GM18861 (cell line): ENCODE data around the gene UBE2J2.

Experiments
- ATAC-seq: cut with Tn5 transposase; IDR thresholded peaks from one replicate; pipeline ENCODE4 v1.9.1; 2021; ENCODE audit not compliant: unreplicated experiment

Gene UBE2J2

DNA sequence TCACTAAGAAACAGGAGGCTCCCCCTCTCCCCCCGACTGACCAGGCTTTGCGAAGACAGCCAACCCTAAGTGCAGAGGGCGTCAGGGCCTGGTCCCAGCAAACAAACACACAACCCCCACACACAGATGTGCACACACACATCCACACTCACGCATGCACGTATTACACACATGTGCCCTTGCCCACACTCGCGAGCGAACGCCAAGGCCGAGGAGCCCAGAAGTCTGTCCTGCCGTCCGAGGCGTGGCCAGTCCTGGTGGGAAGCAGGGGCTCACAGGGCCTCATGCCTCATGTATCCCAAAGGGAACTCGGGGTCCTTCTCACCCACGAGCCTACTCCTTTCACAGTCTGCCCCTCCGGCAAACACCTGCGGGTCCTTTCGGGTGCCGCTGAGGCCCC, 43.9 kb downstream of the UBE2J2 start:
- no peak for ATAC-seq

DNA sequence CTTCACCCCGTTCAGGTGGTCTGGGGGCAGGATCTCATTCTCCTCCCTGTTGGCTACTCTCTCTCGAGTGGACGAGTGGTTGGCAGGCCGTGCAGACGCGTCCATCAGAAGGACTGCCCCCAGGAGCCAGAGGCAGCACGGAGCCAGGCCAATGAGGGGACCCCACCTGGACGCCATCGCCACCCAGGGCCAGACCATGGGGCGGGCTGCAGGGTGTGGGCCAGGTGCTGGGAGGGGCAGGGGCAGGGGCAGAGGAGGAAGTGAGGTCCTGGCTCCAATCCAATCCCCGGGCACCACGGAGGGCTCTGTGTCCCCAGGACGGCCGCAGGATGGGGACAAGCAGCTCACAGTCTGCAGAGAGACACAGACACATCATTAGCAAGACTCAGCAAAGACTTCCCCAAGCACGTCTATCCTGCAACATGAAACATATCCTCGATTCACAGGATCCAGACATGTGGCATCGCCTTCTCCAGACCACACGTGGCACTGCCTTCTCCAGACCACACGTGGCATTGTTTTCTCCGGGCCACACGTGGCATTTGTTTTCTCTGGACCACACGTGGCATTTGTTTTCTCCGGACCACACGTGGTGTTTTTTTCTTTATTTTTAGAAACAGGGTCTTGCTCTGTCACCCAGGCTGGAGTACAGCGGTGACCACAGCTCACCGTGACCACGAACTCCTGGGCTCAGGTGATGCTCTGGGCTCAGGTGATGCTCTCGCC, 44.9 kb downstream of the UBE2J2 start:
- no peak for ATAC-seq

DNA sequence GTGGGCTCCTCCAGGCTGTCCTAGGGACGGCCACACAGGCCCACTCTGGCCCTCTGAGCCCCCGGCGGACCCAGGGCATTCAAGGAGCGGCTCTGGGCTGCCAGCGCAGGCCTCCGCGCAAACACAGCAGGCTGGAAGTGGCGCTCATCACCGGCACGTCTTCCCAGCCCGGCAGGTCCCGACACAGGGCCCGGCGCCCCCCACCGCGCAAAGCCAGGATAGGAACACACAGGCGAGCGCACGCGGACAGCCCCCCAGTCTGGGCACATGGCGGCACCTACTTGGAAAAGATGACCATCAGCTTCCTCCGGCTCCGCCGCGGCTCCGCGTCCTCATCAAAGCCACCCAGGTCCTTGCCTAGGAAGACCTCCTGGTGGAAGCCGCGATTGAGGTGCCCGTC, 45.5 kb downstream of the UBE2J2 start:
- ATAC-seq: no peak

DNA sequence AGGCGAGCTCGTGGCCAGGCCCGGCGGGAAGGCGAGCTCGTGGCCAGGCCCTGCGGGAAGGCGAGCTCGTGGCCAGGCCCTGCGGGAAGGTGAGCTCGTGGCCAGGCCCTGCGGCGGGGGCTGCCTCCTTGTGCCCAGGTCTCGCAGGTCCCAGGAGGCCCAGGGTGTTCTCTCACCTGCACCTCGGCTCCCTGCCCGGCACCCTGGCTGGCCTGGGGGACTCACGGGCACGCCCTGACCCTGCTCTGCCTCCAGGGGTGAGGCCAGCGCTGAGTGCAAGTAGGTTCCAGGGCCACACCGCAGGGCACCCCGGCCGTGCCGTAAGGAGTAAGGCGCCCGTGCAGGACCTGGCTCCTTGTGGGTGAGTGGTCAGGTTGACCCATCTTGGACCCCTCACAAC, 46.3 kb downstream of the UBE2J2 start:
- ATAC-seq: no peak

DNA sequence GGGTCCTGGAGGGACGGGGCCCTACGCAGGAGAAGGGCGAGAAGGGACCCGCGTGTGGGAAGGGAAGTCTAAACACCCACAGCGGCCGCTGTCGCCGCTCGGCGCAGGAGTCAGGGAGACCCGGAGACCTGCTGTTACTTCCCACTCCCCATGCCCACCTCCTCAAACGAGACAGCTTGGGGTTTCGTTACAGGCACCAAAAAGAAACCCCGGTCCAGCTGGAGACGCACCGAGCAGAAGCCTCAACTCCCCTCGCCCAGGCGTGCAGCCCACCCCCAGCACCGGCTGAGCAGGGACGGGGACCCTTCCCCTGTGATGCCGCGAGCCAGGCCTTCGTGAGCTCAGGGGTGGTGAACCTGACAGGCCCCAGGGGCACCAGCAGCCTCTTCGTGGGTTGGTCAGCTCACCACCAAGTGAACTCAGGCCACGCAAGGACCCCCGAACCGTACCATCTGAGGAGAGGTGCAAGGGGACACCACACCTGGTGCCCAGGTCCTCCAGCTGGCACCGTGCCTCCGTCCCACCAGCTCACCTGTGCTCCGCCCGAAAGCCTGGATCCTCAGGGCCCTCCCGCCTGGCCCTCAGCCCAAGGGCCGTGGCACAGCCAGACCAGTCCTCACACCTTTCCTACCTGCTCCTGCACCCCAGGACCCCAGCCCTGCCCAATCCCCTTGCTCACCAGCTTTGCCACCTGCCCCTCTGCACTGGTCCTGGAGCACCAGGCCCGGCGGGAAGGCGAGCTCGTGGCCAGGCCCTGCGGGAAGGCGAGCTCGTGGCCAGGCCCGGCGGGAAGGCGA, 46.9 kb downstream of the UBE2J2 start:
- ATAC-seq: no peak

DNA sequence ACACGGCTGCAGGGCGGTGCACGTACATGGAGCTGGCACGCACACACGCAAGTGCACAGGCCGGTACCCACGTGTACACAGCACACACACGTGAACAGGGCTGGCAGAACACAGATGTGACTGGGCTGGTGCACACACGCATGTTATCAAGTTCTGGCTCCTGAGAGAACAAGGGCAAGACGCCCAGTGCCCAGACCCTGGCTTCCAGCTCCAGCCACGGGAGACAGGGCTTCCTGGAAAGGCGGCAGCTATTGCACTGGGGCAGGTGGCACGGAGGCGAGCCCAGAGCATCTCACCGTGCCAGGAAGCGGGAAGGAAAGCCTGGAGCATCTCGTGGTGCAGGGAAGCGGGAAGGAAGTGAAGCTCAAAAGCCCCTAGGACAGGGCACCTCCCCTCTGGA, 47.7 kb downstream of the UBE2J2 start:
- ATAC-seq: no peak

DNA sequence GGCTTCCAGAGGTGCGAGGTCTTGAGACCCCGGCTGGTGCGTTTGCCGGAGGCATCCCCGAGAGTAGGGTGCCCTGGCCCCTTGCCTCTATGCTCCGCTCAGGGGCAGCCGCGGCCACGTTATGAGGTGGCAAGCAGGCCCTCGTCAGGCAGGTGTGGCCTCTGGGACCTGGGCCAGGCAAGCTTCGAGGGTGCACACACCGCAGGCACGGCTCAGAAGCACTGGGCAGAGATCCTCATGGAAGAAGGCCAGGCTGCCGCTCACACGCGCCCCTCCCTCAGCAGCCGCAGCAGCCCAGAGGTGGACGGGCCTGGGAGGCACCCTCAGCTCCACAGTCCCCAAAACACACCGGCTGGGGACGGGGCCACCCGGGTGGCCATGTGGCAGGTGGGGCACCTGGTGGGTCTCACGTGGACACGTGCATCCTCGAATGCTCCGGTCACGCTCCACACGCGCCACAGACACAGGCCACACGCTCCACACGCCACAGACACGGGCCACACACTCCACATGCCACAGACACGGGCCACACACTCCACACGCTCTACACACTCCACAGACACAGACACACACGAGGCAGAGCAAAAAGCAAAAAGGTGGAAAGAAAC, 48.3 kb downstream of the UBE2J2 start:
- ATAC-seq: no peak

- ATAC-seq: no peak
Observed at GRCh38 chr1:1223891-1224290, 49.8 kb downstream of the UBE2J2 start.

- no peak for ATAC-seq
Observed at GRCh38 chr1:1223321-1223720, 50.3 kb downstream of the UBE2J2 start.

GRCh38 chr1:1222575-1223225, 51.0 kb downstream of the UBE2J2 start:
- no peak for ATAC-seq

DNA sequence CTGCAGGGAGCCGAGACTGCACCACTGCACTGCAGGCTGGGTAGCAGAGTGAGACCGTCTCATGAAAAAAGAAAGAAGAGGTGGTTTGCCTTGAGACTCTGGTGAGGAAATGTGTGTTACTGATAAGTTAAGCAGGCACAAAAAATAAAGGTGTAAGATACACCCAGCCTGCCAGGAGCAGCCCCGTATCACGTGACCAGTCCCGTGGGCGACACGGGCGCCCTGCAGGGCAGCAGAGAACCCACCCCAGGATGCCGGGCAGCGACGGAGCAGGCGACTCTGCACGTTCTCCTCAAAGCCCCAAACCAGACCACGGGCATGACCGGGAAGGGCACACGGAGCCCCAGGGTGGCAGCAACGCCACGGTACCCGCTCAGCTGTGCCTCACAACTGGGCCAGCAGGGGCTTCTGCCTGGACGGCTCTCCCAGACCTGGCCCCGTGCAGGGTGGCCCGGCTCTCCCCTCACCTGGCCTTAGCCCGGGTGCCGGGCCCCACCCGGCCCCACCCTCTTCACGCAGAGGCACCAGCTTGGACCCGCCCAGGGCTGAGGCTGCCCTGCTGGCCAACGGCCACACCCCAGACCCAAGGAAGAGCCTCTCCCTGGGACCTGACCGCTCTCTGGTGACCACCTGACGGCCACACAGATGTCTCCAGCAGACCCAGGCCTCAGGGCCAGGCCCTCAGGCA, 51.6 kb downstream of the UBE2J2 start:
- no peak for ATAC-seq

DNA sequence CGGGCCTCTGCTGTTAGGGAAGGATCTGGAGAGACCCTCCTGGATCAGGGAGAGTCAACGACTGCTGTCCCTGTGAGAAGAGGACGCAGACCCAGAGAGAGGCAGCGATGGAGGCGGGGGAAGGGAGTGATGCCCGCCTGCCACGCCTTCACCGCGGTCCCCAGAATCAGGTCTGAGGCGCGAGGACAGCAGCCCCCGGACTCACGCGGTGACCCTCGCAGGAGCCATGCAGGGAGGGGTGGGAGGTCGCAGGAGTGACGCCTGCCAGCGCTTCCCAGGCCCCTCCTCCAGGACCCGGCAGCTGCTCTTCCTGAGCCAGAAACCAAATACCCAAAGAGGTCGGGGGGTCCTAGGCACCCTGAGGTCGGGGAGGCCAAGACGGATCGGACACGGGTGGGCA, 53.5 kb downstream of the UBE2J2 start:
- ATAC-seq: no peak

- no peak for ATAC-seq
Observed at GRCh38 chr1:1219341-1219740, 54.3 kb downstream of the UBE2J2 start.

GRCh38 chr1:1218524-1219200, 55.0 kb downstream of the UBE2J2 start:
- ATAC-seq: no peak

- ATAC-seq: no peak
Observed at GRCh38 chr1:1217621-1218523, 55.8 kb downstream of the UBE2J2 start.

DNA sequence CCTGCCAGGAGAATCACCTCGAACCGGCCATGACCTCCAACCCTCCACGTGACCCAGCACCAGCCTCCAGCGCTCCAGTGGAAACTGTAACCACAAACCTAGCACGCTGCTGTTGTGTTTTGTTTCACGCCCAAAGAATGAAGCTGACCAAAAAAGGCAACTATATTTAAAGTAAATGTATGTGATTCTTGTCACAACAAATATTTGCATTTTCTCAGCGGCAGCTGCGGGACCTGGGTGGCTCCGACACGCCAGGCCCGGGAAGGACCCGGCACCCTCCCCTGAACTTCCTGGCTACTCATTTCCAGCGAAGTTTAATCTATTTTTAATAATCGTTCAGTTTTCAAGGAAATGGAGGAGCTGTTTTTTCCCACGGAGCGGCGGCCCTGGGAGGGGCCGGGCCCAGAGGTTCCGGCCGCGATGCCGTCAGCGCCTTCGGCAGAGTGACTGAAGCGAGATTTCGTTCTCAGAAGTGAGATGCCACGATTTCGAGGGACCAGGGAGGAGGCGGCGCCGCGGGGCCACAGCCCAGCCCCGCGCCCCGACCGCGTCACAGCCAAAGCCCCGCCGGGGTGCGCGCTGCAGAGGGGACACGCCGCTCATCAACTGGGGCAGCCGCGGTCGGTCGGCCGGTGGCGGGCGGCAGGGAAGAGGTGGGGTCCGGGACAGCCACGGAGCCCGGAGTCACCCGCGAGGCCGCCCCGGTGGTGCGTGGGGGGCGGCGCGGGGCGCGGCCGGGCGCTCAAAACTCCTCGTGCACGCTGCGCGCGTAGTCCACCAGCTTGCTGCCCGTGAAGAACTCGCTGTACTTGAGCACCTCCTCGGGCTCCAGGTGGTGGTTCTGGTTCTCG, 56.7 kb downstream of the UBE2J2 start:
- ATAC-seq: no peak

DNA sequence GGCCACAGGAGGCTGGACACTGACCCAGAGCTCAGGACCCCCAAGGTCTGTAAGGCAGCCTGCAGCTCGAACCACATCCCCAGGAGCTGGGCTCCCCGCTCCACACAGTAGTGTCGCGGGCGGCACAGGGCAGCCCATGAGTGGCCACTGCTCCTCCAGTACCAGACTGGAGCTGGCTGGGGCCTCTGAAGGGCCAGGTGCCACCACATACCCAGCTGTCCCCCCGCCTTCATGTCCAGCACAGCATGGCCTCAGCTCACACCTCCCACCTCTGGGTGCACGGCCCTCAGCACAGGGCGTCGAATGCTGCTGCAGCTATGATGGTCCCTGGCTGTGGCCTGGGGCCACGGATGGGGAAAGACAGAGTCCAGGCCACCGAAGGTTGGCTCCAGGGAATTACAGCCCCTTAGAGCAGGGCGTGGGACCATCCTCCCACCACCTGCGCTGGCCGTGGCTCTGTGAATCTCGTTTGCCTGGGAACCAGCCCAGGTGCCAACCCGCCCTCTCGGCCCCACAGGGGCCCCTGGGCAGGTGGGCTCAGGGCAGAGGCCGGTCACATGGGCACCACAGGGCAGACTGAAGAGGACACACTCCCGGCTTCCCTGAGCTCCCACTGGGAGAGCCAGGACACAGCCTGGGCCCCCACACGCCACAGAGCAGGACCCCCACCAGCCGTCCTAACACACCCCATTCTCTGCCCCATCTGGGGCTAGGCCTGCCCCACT, 57.6 kb downstream of the UBE2J2 start:
- ATAC-seq: no peak
